ENCODE results near the gene TTC39C.

Gene TTC39C

DNA sequence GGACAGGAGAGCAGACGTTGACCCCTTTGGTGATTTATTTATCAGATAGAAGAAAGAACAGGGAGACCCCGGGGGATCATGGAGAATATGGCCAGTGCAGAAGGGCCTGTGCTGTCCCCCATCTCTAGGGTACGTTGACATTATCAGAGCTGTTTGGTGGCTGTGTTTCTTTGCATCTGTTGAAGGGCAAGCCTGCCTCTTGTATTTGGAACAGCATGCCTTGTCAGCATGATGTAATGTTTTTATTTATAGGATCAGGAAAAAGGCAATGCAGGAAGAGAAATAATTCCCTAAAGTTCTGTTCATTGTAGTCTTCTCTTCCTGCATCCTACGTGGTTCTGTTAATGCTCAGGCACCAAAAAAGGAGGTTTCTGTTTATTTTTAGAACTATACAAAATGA is 74.5 kb downstream of the TTC39C start:
- no peak overlapping the region for H3K27ac ChIP-seq
- no peak for DNase-seq (ENCODE audit: low read depth, low spot score)
- no peak overlapping the region for H3K9ac ChIP-seq (ENCODE audit: insufficient read length)
- H3K36me3 ChIP-seq (ENCODE audit: insufficient read depth, low read length), result no peaks in the 10 kb centered on the region; the same call in 1 of the 2 replicates
- no peak overlapping the region for H3K4me3 ChIP-seq
- no peaks in the 10 kb centered on the region for H3K9me3 ChIP-seq (ENCODE audit: low read depth, low read length)
- TF ChIP-seq POLR2AphosphoS5 (IDR thresholded peaks at IDR 0.05; ENCODE audit: borderline replicate concordance, low read depth, low read length) (no peak), EZH2 (IDR thresholded peaks at IDR 0.05) (no peak), FOXP2 (optimal IDR thresholded peaks at IDR 0.05; ENCODE audit: control extremely low read depth, extremely low read length, insufficient read depth) (no peak)

DNA sequence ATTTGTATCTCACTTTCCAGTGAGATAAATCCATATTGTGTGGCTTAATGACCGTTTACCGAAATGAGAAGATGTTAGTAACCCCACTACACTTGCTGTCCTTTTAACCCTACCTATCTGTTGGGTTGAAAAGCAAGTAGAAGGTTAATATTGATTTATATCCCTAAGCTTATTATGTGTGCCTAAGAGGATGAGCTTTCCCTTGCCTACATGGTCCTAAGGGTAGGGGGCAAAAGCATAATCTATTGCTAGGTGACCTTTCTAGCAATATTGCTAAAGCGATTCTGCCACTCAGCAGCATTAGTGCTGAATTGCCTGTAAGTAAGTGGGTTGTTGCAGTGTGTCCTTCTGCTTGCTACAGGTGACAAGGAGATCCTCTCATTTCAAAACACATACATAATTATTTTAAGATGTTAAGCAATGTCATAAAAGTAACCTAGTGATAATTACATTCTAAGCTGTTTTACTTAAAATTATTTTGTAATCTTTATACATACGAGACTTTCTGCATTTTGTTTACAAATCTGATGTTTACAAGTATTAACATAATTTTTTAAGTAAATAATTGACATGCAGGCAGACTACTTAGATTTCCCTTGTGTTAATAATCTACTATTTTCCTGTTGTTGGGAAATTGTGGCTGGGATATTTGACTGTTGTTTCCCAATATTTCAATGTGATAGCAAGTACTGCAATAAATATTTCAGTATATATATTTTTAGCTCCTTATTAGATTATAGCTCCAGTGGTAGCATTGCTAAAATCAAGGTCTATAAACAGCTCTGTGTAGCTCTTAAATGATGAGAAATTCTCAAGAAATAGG is 75.2 kb downstream of the TTC39C start:
- no peak overlapping the region for H3K4me3 ChIP-seq
- no peaks in the 10 kb centered on the region; the same call in 1 of the 2 replicates for H3K36me3 ChIP-seq (ENCODE audit: insufficient read depth, low read length)
- TF ChIP-seq FOXP2 (optimal IDR thresholded peaks at IDR 0.05; ENCODE audit: control extremely low read depth, extremely low read length, insufficient read depth) (no peak), POLR2AphosphoS5 (IDR thresholded peaks at IDR 0.05; ENCODE audit: borderline replicate concordance, low read depth, low read length) (no peak), EZH2 (IDR thresholded peaks at IDR 0.05) (no peak)
- no peaks in the 10 kb centered on the region for H3K9me3 ChIP-seq (ENCODE audit: low read depth, low read length)
- no peak overlapping the region for H3K9ac ChIP-seq (ENCODE audit: insufficient read length)
- H3K27ac ChIP-seq, result no peak overlapping the region
- DNase-seq (ENCODE audit: low read depth, low spot score), result no peak

DNA sequence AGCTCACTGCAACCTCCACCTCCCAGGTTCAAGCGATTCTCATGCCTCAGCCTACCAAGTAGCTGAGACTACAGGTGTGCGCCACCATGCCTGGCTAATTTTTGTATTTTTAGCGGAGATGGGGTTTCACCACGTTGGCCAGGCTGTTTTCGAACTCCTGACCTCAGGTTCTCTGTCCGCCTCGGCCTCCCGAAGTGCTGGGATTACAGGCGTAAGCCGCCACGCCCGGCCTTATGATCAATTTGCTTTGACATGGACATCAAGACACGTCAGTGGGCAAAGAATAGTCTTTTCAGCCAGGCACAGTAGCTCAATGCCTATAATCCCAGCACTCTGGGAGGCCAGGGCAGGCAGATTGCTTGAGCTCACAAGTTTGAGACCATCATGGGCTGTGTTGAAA is 76.3 kb downstream of the TTC39C start:
- Histone ChIP-seq H3K27ac (no peak overlapping the region), H3K4me3 (no peak overlapping the region), H3K9ac (ENCODE audit: insufficient read length) (no peak overlapping the region), H3K36me3 (ENCODE audit: insufficient read depth, low read length) (no peaks in the 10 kb centered on the region; the same call in 1 of the 2 replicates), H3K9me3 (ENCODE audit: low read depth, low read length) (no peaks in the 10 kb centered on the region)
- no peak for DNase-seq (ENCODE audit: low read depth, low spot score)
- TF ChIP-seq FOXP2 (optimal IDR thresholded peaks at IDR 0.05; ENCODE audit: control extremely low read depth, extremely low read length, insufficient read depth) (no peak), EZH2 (IDR thresholded peaks at IDR 0.05) (no peak), POLR2AphosphoS5 (IDR thresholded peaks at IDR 0.05; ENCODE audit: borderline replicate concordance, low read depth, low read length) (no peak)

- DNase-seq (ENCODE audit: low read depth, low spot score), result no peak
- Histone ChIP-seq H3K4me3 (no peak overlapping the region), H3K27ac (no peak overlapping the region)
Measured at GRCh38 chr18:24094561-24094960, 80.0 kb downstream of the TTC39C start.

DNA sequence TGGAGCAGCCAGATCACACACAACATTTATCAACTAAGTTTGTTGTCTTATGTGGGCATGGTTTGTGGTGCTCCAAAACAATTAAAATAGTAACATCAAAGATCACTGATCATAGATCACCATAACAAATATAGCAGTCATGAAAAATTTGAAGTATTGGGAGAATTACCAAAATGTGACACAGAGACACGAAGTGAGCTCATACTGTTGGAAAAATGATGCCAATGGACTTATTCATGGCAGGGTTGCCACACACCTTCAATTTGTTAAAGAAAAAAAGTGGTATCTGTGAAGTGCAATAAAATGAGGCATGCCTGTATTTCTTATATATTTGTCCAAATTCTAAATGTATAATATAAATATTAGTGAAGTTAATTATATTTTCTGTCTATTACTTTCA is 81.4 kb downstream of the TTC39C start:
- no peak overlapping the region for H3K9ac ChIP-seq (ENCODE audit: insufficient read length)
- DNase-seq (ENCODE audit: low read depth, low spot score), result no peak
- H3K4me3 ChIP-seq, result no peak overlapping the region
- no peak for TF ChIP-seq FOXP2 (optimal IDR thresholded peaks at IDR 0.05; ENCODE audit: control extremely low read depth, extremely low read length, insufficient read depth)
- TF ChIP-seq EZH2 (IDR thresholded peaks at IDR 0.05), result no peak
- no peak for TF ChIP-seq POLR2AphosphoS5 (IDR thresholded peaks at IDR 0.05; ENCODE audit: borderline replicate concordance, low read depth, low read length)
- H3K27ac ChIP-seq, result no peak overlapping the region
- no peaks in the 10 kb centered on the region for H3K9me3 ChIP-seq (ENCODE audit: low read depth, low read length)
- H3K36me3 ChIP-seq (ENCODE audit: insufficient read depth, low read length), result no peaks in the 10 kb centered on the region; the same call in 1 of the 2 replicates

More at GRCh38 chr18:24094561-24094960, 80.0 kb downstream of the TTC39C start:
- H3K9me3 ChIP-seq (ENCODE audit: low read depth, low read length), result no peaks in the 10 kb centered on the region
- H3K9ac ChIP-seq (ENCODE audit: insufficient read length), result no peak overlapping the region
- H3K36me3 ChIP-seq (ENCODE audit: insufficient read depth, low read length), result no peaks in the 10 kb centered on the region; the same call in 1 of the 2 replicates
- TF ChIP-seq EZH2 (IDR thresholded peaks at IDR 0.05), result no peak

DNA sequence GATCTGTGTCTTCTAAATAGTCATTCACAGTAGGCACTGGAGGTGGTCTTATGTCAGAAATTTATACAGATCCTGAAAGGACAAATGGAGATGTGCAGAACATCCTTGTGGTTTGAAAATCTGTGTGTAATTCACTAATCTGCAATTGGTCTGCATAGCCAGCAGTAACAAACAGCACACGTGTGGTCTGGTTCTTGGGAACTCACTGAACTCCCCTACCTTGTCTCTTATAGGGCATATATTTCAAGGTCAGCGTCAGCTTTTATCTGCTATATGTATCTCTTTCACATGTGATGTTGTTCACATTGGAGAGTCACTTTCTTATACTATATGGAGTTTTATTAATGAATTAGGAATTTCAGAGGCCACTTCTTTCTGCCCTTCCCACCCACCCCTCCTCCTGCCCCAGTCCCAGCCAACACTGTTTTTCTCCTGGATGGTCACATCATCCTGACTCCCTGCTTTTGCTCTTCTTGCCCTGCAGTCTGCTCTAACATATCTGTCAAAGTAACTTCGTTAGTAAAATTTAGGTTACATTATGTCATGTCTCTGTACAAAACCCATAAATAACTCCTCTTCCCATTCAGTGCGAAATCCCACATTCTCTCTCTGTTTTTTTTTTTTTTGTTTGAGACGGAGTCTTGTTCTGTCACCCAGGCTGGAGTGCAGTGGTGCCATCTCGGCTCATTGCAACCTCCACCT is 88.9 kb downstream of the TTC39C start:
- no peak for DNase-seq (ENCODE audit: low read depth, low spot score)
- Histone ChIP-seq H3K9me3 (ENCODE audit: low read depth, low read length) (no peaks in the 10 kb centered on the region), H3K4me3 (no peak overlapping the region), H3K9ac (ENCODE audit: insufficient read length) (no peak overlapping the region), H3K27ac (no peak overlapping the region), H3K36me3 (ENCODE audit: insufficient read depth, low read length) (no peaks in the 10 kb centered on the region)
- TF ChIP-seq POLR2AphosphoS5 (IDR thresholded peaks at IDR 0.05; ENCODE audit: borderline replicate concordance, low read depth, low read length) (no peak), EZH2 (IDR thresholded peaks at IDR 0.05) (no peak), FOXP2 (optimal IDR thresholded peaks at IDR 0.05; ENCODE audit: control extremely low read depth, extremely low read length, insufficient read depth) (no peak)

GRCh38 chr18:24104486-24104885 is 89.9 kb downstream of the TTC39C start:
- Histone ChIP-seq H3K9me3 (ENCODE audit: low read depth, low read length) (no peaks in the 10 kb centered on the region), H3K4me3 (no peak overlapping the region), H3K9ac (ENCODE audit: insufficient read length) (no peak overlapping the region), H3K36me3 (ENCODE audit: insufficient read depth, low read length) (no peaks in the 10 kb centered on the region), H3K27ac (no peak overlapping the region)
- TF ChIP-seq POLR2AphosphoS5 (IDR thresholded peaks at IDR 0.05; ENCODE audit: borderline replicate concordance, low read depth, low read length) (no peak), EZH2 (IDR thresholded peaks at IDR 0.05) (no peak), FOXP2 (optimal IDR thresholded peaks at IDR 0.05; ENCODE audit: control extremely low read depth, extremely low read length, insufficient read depth) (no peak)
- DNase-seq (ENCODE audit: low read depth, low spot score), result no peak

GRCh38 chr18:24108641-24109040 is 94.1 kb downstream of the TTC39C start:
- H3K27ac ChIP-seq, result no peak overlapping the region
- no peaks in the 10 kb centered on the region for H3K9me3 ChIP-seq (ENCODE audit: low read depth, low read length)
- no peak overlapping the region for H3K9ac ChIP-seq (ENCODE audit: insufficient read length)
- DNase-seq (ENCODE audit: low read depth, low spot score), result no peak
- no peaks in the 10 kb centered on the region for H3K36me3 ChIP-seq (ENCODE audit: insufficient read depth, low read length)
- TF ChIP-seq POLR2AphosphoS5 (IDR thresholded peaks at IDR 0.05; ENCODE audit: borderline replicate concordance, low read depth, low read length) (no peak), FOXP2 (optimal IDR thresholded peaks at IDR 0.05; ENCODE audit: control extremely low read depth, extremely low read length, insufficient read depth) (no peak), EZH2 (IDR thresholded peaks at IDR 0.05) (no peak)
- no peak overlapping the region for H3K4me3 ChIP-seq

Measured in SK-N-MC (cell line).